ENCODE results near the gene PEAK3.

PEAK3 gene

DNA sequence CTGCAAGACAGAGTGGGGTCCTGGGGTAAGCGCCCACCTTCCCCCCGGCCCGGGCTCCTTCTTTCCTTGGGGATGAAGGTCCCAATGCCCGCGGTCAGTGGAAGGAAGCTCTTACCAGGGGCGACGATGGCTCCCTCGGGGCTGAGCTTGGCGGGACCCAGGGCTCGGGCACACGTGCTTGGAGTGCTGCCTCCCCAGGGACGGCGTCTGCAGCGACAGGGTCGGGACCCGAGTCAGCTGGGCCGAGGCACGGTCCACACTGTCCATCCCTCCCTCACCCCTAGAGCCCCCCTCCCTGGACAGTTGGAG is 29.2 kb downstream of the PEAK3 start:
- no peaks in the 10 kb centered on the region for H3K9me3 ChIP-seq (ENCODE audit: low read length)
- H2AFZ ChIP-seq (ENCODE audit: low read length) = no peak overlapping the region
- H3K9ac ChIP-seq (ENCODE audit: low read length) = no peak overlapping the region
- H4K20me1 ChIP-seq (ENCODE audit: insufficient read depth, low read length) = no peaks in the 10 kb centered on the region
- H3K27me3 ChIP-seq (ENCODE audit: insufficient read depth, low read length) = no peaks in the 10 kb centered on the region
- no peaks in the 10 kb centered on the region for H3F3A ChIP-seq (ENCODE audit: insufficient read depth, low read length)
- H3K4me2 ChIP-seq (ENCODE audit: low read length) = no peak overlapping the region; the same call in 1 of the 2 replicates
- no peaks in the 10 kb centered on the region for H3K79me2 ChIP-seq (ENCODE audit: insufficient read depth, low read length)
- peaks cover 19% of the 10 kb centered on the region for H3K4me1 ChIP-seq (ENCODE audit: insufficient read depth, low read length, severe bottlenecking)
- H3K36me3 ChIP-seq (ENCODE audit: insufficient read depth, low read length) = peaks cover 8% of the 10 kb centered on the region; the same call in 1 of the 2 replicates
- no peak for TF ChIP-seq EZH2 (IDR thresholded peaks at IDR 0.05; ENCODE audit: borderline replicate concordance, low read length)
- TF ChIP-seq, protein P1, sequence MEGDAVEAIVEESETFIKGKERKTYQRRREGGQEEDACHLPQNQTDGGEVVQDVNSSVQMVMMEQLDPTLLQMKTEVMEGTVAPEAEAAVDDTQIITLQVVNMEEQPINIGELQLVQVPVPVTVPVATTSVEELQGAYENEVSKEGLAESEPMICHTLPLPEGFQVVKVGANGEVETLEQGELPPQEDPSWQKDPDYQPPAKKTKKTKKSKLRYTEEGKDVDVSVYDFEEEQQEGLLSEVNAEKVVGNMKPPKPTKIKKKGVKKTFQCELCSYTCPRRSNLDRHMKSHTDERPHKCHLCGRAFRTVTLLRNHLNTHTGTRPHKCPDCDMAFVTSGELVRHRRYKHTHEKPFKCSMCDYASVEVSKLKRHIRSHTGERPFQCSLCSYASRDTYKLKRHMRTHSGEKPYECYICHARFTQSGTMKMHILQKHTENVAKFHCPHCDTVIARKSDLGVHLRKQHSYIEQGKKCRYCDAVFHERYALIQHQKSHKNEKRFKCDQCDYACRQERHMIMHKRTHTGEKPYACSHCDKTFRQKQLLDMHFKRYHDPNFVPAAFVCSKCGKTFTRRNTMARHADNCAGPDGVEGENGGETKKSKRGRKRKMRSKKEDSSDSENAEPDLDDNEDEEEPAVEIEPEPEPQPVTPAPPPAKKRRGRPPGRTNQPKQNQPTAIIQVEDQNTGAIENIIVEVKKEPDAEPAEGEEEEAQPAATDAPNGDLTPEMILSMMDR (IDR thresholded peaks at IDR 0.05; ENCODE audit: low read length) = no peak
- no peak overlapping the region for H3K27ac ChIP-seq (ENCODE audit: low read depth, low read length, poor library complexity, severe bottlenecking)
- no peaks in the 10 kb centered on the region for H3K9me2 ChIP-seq (ENCODE audit: low read depth, low read length)
- no peak overlapping the region for H3K4me3 ChIP-seq (ENCODE audit: low read depth, low read length, poor library complexity, severe bottlenecking)

DNA sequence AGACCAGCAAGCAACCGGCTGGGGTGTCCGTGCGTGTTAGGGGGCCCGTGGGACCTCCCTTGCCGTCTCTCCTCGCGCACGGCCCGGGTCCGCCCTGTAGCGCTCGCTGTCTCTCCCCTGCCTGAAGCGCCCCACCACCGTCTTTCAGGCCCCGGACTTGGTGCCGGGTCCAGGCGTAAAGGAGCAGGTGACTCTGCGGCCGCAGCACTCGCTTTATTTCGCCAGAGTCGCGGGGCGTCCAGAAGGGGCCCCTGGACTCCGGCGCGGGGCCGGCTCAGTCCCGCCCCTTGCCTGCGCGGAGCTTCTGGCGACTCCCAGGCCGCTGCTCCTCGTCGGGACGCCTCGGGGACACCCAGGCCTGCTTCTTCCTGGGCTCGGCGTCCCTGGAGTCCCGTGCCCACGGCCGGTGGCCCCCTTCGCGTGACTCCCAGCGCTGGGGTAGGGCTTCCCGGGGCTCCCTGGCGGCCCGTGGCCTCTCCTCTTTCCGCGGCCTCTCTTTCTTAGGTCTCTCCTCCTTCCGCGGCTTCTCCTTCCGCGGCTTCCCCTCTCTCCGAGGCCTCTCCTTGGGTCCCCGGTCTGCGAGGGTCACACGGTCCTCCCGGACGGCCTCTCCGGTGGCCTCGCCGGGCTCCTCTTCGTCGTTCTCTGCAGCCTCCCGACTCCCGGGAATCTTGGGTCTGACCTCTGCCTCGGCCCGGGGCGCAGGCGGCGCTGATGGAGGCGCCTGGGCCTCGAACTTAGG is 29.7 kb downstream of the PEAK3 start:
- H2AFZ ChIP-seq (ENCODE audit: low read length) = no peak overlapping the region
- H3K27me3 ChIP-seq (ENCODE audit: insufficient read depth, low read length) = no peaks in the 10 kb centered on the region
- H3K79me2 ChIP-seq (ENCODE audit: insufficient read depth, low read length) = no peaks in the 10 kb centered on the region
- TF ChIP-seq, protein P1 (IDR thresholded peaks at IDR 0.05; ENCODE audit: low read length) = no peak
- TF ChIP-seq EZH2 (IDR thresholded peaks at IDR 0.05; ENCODE audit: borderline replicate concordance, low read length) = no peak
- H3K36me3 ChIP-seq (ENCODE audit: insufficient read depth, low read length) = peaks cover 12% of the 10 kb centered on the region
- no peak overlapping the region for H3K27ac ChIP-seq (ENCODE audit: low read depth, low read length, poor library complexity, severe bottlenecking)
- peaks cover 14% of the 10 kb centered on the region for H3K4me1 ChIP-seq (ENCODE audit: insufficient read depth, low read length, severe bottlenecking)
- H4K20me1 ChIP-seq (ENCODE audit: insufficient read depth, low read length) = no peaks in the 10 kb centered on the region
- no peaks in the 10 kb centered on the region for H3F3A ChIP-seq (ENCODE audit: insufficient read depth, low read length)
- no peaks in the 10 kb centered on the region for H3K9me3 ChIP-seq (ENCODE audit: low read length)
- no peak overlapping the region for H3K4me3 ChIP-seq (ENCODE audit: low read depth, low read length, poor library complexity, severe bottlenecking)
- H3K4me2 ChIP-seq (ENCODE audit: low read length) = no peak overlapping the region
- H3K9me2 ChIP-seq (ENCODE audit: low read depth, low read length) = no peaks in the 10 kb centered on the region
- no peak overlapping the region for H3K9ac ChIP-seq (ENCODE audit: low read length)

DNA sequence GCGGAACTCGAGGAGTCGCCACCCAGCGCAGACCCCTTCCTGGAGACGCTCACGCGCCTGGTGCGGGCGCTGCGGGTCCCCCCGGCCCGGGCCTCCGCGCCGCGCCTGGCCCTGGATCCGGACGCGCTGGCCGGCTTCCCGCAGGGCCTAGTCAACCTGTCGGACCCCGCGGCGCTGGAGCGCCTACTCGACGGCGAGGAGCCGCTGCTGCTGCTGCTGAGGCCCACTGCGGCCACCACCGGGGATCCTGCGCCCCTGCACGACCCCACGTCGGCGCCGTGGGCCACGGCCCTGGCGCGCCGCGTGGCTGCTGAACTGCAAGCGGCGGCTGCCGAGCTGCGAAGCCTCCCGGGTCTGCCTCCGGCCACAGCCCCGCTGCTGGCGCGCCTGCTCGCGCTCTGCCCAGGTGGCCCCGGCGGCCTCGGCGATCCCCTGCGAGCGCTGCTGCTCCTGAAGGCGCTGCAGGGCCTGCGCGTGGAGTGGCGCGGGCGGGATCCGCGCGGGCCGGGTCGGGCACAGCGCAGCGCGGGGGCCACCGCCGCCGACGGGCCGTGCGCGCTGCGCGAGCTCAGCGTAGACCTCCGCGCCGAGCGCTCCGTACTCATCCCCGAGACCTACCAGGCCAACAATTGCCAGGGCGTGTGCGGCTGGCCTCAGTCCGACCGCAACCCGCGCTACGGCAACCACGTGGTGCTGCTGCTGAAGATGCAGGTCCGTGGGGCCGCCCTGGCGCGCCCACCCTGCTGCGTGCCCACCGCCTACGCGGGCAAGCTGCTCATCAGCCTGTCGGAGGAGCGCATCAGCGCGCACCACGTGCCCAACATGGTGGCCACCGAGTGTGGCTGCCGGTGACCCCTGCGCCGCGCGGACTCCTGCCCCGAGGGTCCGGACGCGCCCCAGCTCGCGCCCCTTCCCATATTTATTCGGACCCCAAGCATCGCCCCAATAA is 30.6 kb downstream of the PEAK3 start:
- no peak overlapping the region for H3K9ac ChIP-seq (ENCODE audit: low read length)

More for the DNA sequence above, 30.6 kb downstream of the PEAK3 start:
- Histone ChIP-seq H3K27ac (ENCODE audit: low read depth, low read length, poor library complexity, severe bottlenecking) (no peak overlapping the region), H3K4me1 (ENCODE audit: insufficient read depth, low read length, severe bottlenecking) (peaks cover 5% of the 10 kb centered on the region), H3F3A (ENCODE audit: insufficient read depth, low read length) (no peaks in the 10 kb centered on the region), H2AFZ (ENCODE audit: low read length) (no peak overlapping the region), H3K27me3 (ENCODE audit: insufficient read depth, low read length) (no peaks in the 10 kb centered on the region), H3K9me2 (ENCODE audit: low read depth, low read length) (no peaks in the 10 kb centered on the region), H3K4me2 (ENCODE audit: low read length) (no peak overlapping the region), H3K9me3 (ENCODE audit: low read length) (no peaks in the 10 kb centered on the region), H3K4me3 (ENCODE audit: low read depth, low read length, poor library complexity, severe bottlenecking) (no peak overlapping the region), H3K79me2 (ENCODE audit: insufficient read depth, low read length) (no peaks in the 10 kb centered on the region), H3K36me3 (ENCODE audit: insufficient read depth, low read length) (peaks cover 19% of the 10 kb centered on the region), H4K20me1 (ENCODE audit: insufficient read depth, low read length) (no peaks in the 10 kb centered on the region)
- no peak for TF ChIP-seq EZH2 (IDR thresholded peaks at IDR 0.05; ENCODE audit: borderline replicate concordance, low read length)
- TF ChIP-seq, protein P1 (IDR thresholded peaks at IDR 0.05; ENCODE audit: low read length) = no peak

All from OCI-LY1 (cell line).